ENCODE measurements around the gene HOXC9. TPM values are rescaled to one million over a fixed set of nuclear protein-coding genes. Genes with fewer than 3 reads are reported as not detected.

HOXC9 gene
- total and polyA plus RNA-seq, 2 experiments from 2014 or later = not detected

DNA sequence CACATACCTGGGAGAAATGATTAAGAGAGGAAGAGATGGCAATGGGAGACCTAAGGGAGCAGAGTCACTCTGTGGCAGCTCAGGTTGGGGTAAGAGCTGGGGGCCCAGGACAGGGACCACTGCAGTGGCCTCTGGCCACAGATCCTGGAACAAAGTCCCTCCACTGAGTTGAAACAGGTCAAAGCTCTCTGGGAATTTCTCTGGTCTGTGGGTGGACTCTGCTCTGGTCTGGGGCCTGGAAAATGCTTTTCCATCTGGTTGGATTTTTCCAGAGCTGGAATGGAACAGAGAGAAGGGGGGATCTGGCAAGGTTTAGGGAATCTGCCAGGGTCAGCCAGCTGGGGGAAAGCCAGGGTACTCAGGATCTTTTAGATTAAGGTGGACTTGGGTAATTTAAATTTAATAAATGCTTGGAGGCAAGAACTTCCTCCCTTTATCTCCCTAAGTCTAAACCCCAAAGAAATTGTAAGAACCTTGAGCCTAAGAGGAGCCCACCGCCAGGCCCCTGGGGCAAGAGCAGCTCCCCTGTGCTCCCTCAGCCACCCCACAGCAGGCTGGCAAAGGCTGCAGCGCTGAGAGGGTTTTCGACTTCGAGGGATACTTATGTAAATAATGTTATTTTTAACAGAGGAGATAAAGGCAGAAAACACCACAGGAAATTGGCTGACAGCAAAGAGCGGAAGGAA lies 11.3 kb upstream of the HOXC9 start:
- H3K27ac ChIP-seq = no peak overlapping the region
- H3K4me1 ChIP-seq (ENCODE audit: low read depth) = no peaks in the 10 kb centered on the region
- peaks cover 100% of the 10 kb centered on the region for H3K27me3 ChIP-seq
- no peak for DNase-seq (ENCODE audit: low read depth in 1 of 2, low spot score in 1 of 2)
- H3K4me3 ChIP-seq = no peak overlapping the region
- no peaks in the 10 kb centered on the region for H3K9me3 ChIP-seq (ENCODE audit: low read depth)
- no peak for TF ChIP-seq CTCF (IDR thresholded peaks at IDR 0.05; ENCODE audit: low read depth, low read length)
- no peaks in the 10 kb centered on the region for H3K36me3 ChIP-seq

DNA sequence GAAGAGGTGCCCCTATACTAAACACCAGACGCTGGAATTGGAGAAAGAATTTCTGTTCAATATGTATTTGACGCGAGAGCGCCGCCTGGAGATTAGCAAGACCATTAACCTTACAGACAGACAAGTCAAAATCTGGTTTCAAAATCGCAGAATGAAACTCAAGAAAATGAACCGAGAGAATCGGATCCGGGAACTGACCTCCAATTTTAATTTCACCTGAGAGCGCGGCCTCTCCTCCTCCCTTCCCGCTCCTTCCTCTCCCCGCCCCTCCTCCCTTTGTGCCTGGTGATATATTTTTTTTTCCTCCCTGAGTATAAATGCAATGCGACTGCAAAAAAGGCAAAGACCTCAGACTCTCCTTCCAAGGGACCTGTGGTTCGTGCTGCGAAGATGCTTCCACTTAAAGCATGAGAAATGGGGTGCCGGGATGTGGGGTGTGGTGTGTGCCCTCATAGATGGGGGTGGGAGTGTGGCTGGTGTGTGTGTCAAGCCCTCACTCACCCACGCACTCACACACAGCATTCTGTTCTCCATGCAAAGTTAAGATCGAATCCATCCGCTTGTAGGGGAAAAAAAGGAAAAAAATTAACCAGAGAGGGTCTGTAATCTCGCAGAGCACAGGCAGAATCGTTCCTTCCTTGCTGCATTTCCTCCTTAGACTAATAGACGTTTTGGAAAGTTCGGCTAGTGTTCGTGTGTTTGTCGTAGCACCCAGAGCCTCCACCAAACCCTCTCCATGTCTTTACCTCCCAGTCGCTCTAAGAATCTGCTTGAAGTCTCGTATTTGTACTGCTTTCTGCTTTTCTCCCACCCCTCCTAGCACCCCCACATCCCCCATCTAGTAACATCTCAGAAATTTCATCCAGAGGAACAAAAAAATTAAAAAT lies 10.5 kb upstream of the HOXC9 start:
- H3K27me3 ChIP-seq = peaks cover 100% of the 10 kb centered on the region
- no peaks in the 10 kb centered on the region for H3K36me3 ChIP-seq
- no peaks in the 10 kb centered on the region for H3K9me3 ChIP-seq (ENCODE audit: low read depth)
- peak; percentile 59 for TF ChIP-seq CTCF (IDR thresholded peaks at IDR 0.05; ENCODE audit: low read depth, low read length)
- no peak overlapping the region for H3K4me3 ChIP-seq
- H3K27ac ChIP-seq = no peak overlapping the region
- H3K4me1 ChIP-seq (ENCODE audit: low read depth) = no peaks in the 10 kb centered on the region
- DNase-seq (ENCODE audit: low read depth in 1 of 2, low spot score in 1 of 2) = peak; percentile 45 to 66

DNA sequence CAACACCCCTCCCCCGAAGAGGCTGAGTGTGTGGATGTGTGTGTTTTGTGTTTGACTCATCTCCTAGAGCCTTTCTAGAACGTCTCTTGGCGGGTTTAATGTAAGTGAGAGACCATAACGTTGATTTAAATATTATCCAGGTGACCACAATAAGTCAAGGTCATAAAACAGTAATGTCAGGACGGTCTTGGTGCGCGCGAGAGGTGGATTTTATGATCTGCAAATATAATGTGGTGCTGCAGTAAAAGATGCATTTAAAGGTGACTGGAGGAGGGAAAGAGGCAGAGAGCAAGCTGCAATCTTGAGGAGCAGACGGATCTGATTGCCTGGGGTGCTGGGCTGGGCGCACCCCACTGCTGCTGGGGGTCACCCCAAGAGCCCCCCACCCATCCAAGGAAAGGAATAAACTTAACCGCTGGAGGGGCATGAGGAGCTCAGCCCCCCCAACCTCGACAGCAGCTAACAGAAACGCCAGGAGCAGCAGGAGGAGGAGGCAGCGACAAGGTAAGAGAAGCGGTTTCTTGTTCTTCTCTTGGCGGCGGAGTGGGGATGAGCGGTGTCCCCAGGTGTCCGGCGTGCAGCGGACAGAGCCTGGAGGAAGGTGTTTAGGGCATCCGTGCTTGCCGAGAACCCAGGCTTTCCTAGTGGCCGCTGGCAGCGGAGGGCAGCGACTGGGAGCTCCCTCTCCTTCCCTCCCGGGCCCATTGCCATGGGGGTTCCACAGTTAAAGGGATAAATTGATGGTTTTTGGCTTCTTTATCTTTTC lies 9.5 kb upstream of the HOXC9 start:
- no peak for TF ChIP-seq CTCF (IDR thresholded peaks at IDR 0.05; ENCODE audit: low read depth, low read length)
- Histone ChIP-seq H3K36me3 (no peaks in the 10 kb centered on the region), H3K4me3 (no peak overlapping the region), H3K27ac (no peak overlapping the region), H3K27me3 (peaks cover 100% of the 10 kb centered on the region), H3K4me1 (ENCODE audit: low read depth) (no peaks in the 10 kb centered on the region), H3K9me3 (ENCODE audit: low read depth) (no peaks in the 10 kb centered on the region)
- DNase-seq (ENCODE audit: low read depth in 1 of 2, low spot score in 1 of 2) = no peak

- no peak for TF ChIP-seq CTCF (IDR thresholded peaks at IDR 0.05; ENCODE audit: low read depth, low read length)
- Histone ChIP-seq H3K27me3 (peaks cover 100% of the 10 kb centered on the region), H3K4me3 (no peak overlapping the region), H3K27ac (no peak overlapping the region), H3K4me1 (ENCODE audit: low read depth) (no peaks in the 10 kb centered on the region), H3K9me3 (ENCODE audit: low read depth) (no peaks in the 10 kb centered on the region), H3K36me3 (no peaks in the 10 kb centered on the region)
- DNase-seq (ENCODE audit: low read depth in 1 of 2, low spot score in 1 of 2) = no peak
Observed at GRCh38 chr12:53991077-53991460, 8.9 kb upstream of the HOXC9 start.

GRCh38 chr12:53992377-53992889 lies 7.5 kb upstream of the HOXC9 start:
- no peak overlapping the region for H3K27ac ChIP-seq
- no peaks in the 10 kb centered on the region for H3K4me1 ChIP-seq (ENCODE audit: low read depth)

More at GRCh38 chr12:53992377-53992889, 7.5 kb upstream of the HOXC9 start:
- TF ChIP-seq CTCF (IDR thresholded peaks at IDR 0.05; ENCODE audit: low read depth, low read length) = no peak
- Histone ChIP-seq H3K36me3 (no peaks in the 10 kb centered on the region), H3K27me3 (peaks cover 100% of the 10 kb centered on the region), H3K9me3 (ENCODE audit: low read depth) (no peaks in the 10 kb centered on the region), H3K4me3 (no peak overlapping the region)
- no peak for DNase-seq (ENCODE audit: low read depth in 1 of 2, low spot score in 1 of 2)

All from cardiac muscle cell (in vitro differentiated cells and primary cell).